ENCODE measurements around the gene FGF23.

Gene FGF23

GRCh38 chr12:4402996-4403395 lies 23.5 kb upstream of the FGF23 start:
- Histone ChIP-seq H3K36me3 (replicated peaks; ENCODE audit: low read depth, low read length) (no peaks in the 10 kb centered on the region), H2AFZ (ENCODE audit: low read depth, low read length) (no peak overlapping the region), H3K27ac (ENCODE audit: low read length) (no peak overlapping the region), H3K9ac (ENCODE audit: low read length) (no peak overlapping the region), H3K27me3 (ENCODE audit: low read depth, low read length) (peaks cover 25% of the 10 kb centered on the region), H4K20me1 (ENCODE audit: insufficient read depth, low read length) (no peaks in the 10 kb centered on the region), H3K9me3 (ENCODE audit: insufficient read depth, low read length) (no peaks in the 10 kb centered on the region), H3K4me3 (ENCODE audit: low read length) (no peak overlapping the region), H3K79me2 (ENCODE audit: low read length) (no peaks in the 10 kb centered on the region), H3K4me1 (ENCODE audit: low read length) (peaks cover 9% of the 10 kb centered on the region), H3K4me2 (ENCODE audit: low read length) (no peak overlapping the region)
- TF ChIP-seq EZH2phosphoT487 (IDR thresholded peaks at IDR 0.05; ENCODE audit: low read depth) (no peak), CTCF (IDR thresholded peaks at IDR 0.05; ENCODE audit: low read depth, low read length) (no peak)

- Histone ChIP-seq H3K27ac (ENCODE audit: low read length) (no peak overlapping the region), H3K4me2 (ENCODE audit: low read length) (no peak overlapping the region), H3K9me3 (ENCODE audit: insufficient read depth, low read length) (no peaks in the 10 kb centered on the region), H3K79me2 (ENCODE audit: low read length) (no peaks in the 10 kb centered on the region), H3K4me1 (ENCODE audit: low read length) (peaks cover 9% of the 10 kb centered on the region), H2AFZ (ENCODE audit: low read depth, low read length) (no peak overlapping the region), H3K36me3 (replicated peaks; ENCODE audit: low read depth, low read length) (no peaks in the 10 kb centered on the region), H3K4me3 (ENCODE audit: low read length) (no peak overlapping the region), H3K9ac (ENCODE audit: low read length) (no peak overlapping the region), H4K20me1 (ENCODE audit: insufficient read depth, low read length) (no peaks in the 10 kb centered on the region), H3K27me3 (ENCODE audit: low read depth, low read length) (peaks cover 32% of the 10 kb centered on the region)
- TF ChIP-seq EZH2phosphoT487 (IDR thresholded peaks at IDR 0.05; ENCODE audit: low read depth) = no peak
- TF ChIP-seq CTCF (IDR thresholded peaks at IDR 0.05; ENCODE audit: low read depth, low read length) = no peak
Measured at GRCh38 chr12:4401117-4401516, 21.6 kb upstream of the FGF23 start.

- no peak overlapping the region for H3K4me2 ChIP-seq (ENCODE audit: low read length)
- no peaks in the 10 kb centered on the region for H4K20me1 ChIP-seq (ENCODE audit: insufficient read depth, low read length)
- no peak overlapping the region for H3K27ac ChIP-seq (ENCODE audit: low read length)
- H3K9ac ChIP-seq (ENCODE audit: low read length) = no peak overlapping the region
- H3K27me3 ChIP-seq (ENCODE audit: low read depth, low read length) = peaks cover 41% of the 10 kb centered on the region
- no peaks in the 10 kb centered on the region for H3K36me3 ChIP-seq (replicated peaks; ENCODE audit: low read depth, low read length)
- peaks cover 9% of the 10 kb centered on the region for H3K4me1 ChIP-seq (ENCODE audit: low read length)
- H3K9me3 ChIP-seq (ENCODE audit: insufficient read depth, low read length) = no peaks in the 10 kb centered on the region
- TF ChIP-seq CTCF (IDR thresholded peaks at IDR 0.05; ENCODE audit: low read depth, low read length) (no peak), EZH2phosphoT487 (IDR thresholded peaks at IDR 0.05; ENCODE audit: low read depth) (no peak)
- no peak overlapping the region for H2AFZ ChIP-seq (ENCODE audit: low read depth, low read length)
- H3K4me3 ChIP-seq (ENCODE audit: low read length) = no peak overlapping the region
- H3K79me2 ChIP-seq (ENCODE audit: low read length) = no peaks in the 10 kb centered on the region
Measured at GRCh38 chr12:4395818-4396217, 16.3 kb upstream of the FGF23 start.

- Histone ChIP-seq H3K27ac (ENCODE audit: low read length) (no peak overlapping the region), H3K36me3 (replicated peaks; ENCODE audit: low read depth, low read length) (no peaks in the 10 kb centered on the region), H3K4me1 (ENCODE audit: low read length) (peaks cover under 1% of the 10 kb centered on the region; the same call in 1 of the 2 replicates), H3K9ac (ENCODE audit: low read length) (no peak overlapping the region), H3K4me3 (ENCODE audit: low read length) (no peak overlapping the region), H3K4me2 (ENCODE audit: low read length) (no peak overlapping the region), H4K20me1 (ENCODE audit: insufficient read depth, low read length) (no peaks in the 10 kb centered on the region), H2AFZ (ENCODE audit: low read depth, low read length) (no peak overlapping the region), H3K9me3 (ENCODE audit: insufficient read depth, low read length) (no peaks in the 10 kb centered on the region), H3K79me2 (ENCODE audit: low read length) (no peaks in the 10 kb centered on the region), H3K27me3 (ENCODE audit: low read depth, low read length) (peaks cover 36% of the 10 kb centered on the region)
- no peak for TF ChIP-seq EZH2phosphoT487 (IDR thresholded peaks at IDR 0.05; ENCODE audit: low read depth)
- no peak for TF ChIP-seq CTCF (IDR thresholded peaks at IDR 0.05; ENCODE audit: low read depth, low read length)
Measured at GRCh38 chr12:4393211-4393610, 13.7 kb upstream of the FGF23 start.
